H9 (cell line): ENCODE data around the gene RPL23. TPM values are rescaled to one million over a fixed set of nuclear protein-coding genes. Genes with fewer than 3 reads are reported as not detected.
A peak's percentile ranks its signal among the peaks of the same experiment; 100 is the strongest.

ENCODE experiments used
- DNase-seq: peaks from one replicate; pipeline ENCODE4 v3.0.0-alpha.2; 2017
- H2AFZ ChIP-seq: one replicate; pipeline ENCODE4 v1.6.1; 2013; ENCODE audit warnings: mild to moderate bottlenecking, low read length, control low read depth, moderate library complexity
- H2AK5ac ChIP-seq: 2 replicates; pipeline ENCODE4 v1.6.1; 2013; ENCODE audit warnings: low read length, control low read depth, mixed read lengths; ENCODE audit not compliant: insufficient read length
- H2BK120ac ChIP-seq: one replicate; pipeline ENCODE4 v1.6.1; 2013; ENCODE audit warnings: low read depth, mild to moderate bottlenecking, low read length, control low read depth, inconsistent platforms; ENCODE audit not compliant: poor library complexity, severe bottlenecking
- H2BK12ac ChIP-seq: 2 replicates; pipeline ENCODE4 v1.6.1; 2013; ENCODE audit warnings: low read length, control low read depth, mixed read lengths, low read depth; ENCODE audit not compliant: insufficient read length
- H2BK15ac ChIP-seq: 2 replicates; pipeline ENCODE4 v1.6.1; 2013; ENCODE audit warnings: low read depth, low read length, control low read depth
- H2BK20ac ChIP-seq: one replicate; pipeline ENCODE4 v1.6.1; 2013; ENCODE audit warnings: low read depth, mild to moderate bottlenecking, low read length, control low read depth, inconsistent platforms; ENCODE audit not compliant: poor library complexity, severe bottlenecking
- H2BK5ac ChIP-seq: 2 replicates; pipeline ENCODE4 v1.6.1; 2013; ENCODE audit warnings: low read length, control low read depth, mixed read lengths; ENCODE audit not compliant: insufficient read length
- H3K14ac ChIP-seq: 2 replicates; pipeline ENCODE4 v1.6.1; 2013; ENCODE audit warnings: low read length, control low read depth; ENCODE audit not compliant: insufficient read depth
- H3K18ac ChIP-seq: 2 replicates; pipeline ENCODE4 v1.6.1; 2013; ENCODE audit warnings: low read depth, mild to moderate bottlenecking, mixed read lengths, low read length, control low read depth; ENCODE audit not compliant: insufficient read length
- H3K23ac ChIP-seq: 2 replicates; pipeline ENCODE4 v1.6.1; 2013; ENCODE audit warnings: low read length, control low read depth, mixed read lengths, low read depth; ENCODE audit not compliant: insufficient read length
- H3K23me2 ChIP-seq: 2 replicates; pipeline ENCODE4 v1.6.1; 2013; ENCODE audit warnings: low read depth, mild to moderate bottlenecking, mixed read lengths, low read length, control low read depth; ENCODE audit not compliant: insufficient read length, poor library complexity, severe bottlenecking
- H3K27ac ChIP-seq: 2 replicates; pipeline ENCODE4 v1.5.1; 2013; ENCODE audit warnings: low read length, control low read depth, mixed read lengths, low read depth; ENCODE audit not compliant: insufficient read length
- H3K27me3 ChIP-seq: 2 replicates; pipeline ENCODE4 v1.6.1; 2013; ENCODE audit warnings: low read length, control low read depth, inconsistent platforms; ENCODE audit not compliant: insufficient read depth
- H3K4ac ChIP-seq: 2 replicates; pipeline ENCODE4 v1.6.1; 2013; ENCODE audit warnings: low read depth, mild to moderate bottlenecking, control low read depth, inconsistent platforms, low read length, moderate library complexity
- H3K4me1 ChIP-seq: 2 replicates; pipeline ENCODE4 v1.6.1; 2013; ENCODE audit warnings: low read length, control low read depth, inconsistent platforms; ENCODE audit not compliant: insufficient read depth
- H3K4me2 ChIP-seq: 2 replicates; pipeline ENCODE4 v1.6.1; 2013; ENCODE audit warnings: low read length, control low read depth, mixed read lengths; ENCODE audit not compliant: insufficient read length, insufficient read depth
- H3K56ac ChIP-seq: 2 replicates; pipeline ENCODE4 v1.6.1; 2013; ENCODE audit warnings: low read depth, mild to moderate bottlenecking, mixed read lengths, low read length, control low read depth; ENCODE audit not compliant: insufficient read length
- H3K79me1 ChIP-seq: 2 replicates; pipeline ENCODE4 v1.6.1; 2013; ENCODE audit warnings: low read depth, mild to moderate bottlenecking, moderate library complexity, low read length, control low read depth, inconsistent platforms; ENCODE audit not compliant: insufficient read depth, poor library complexity, severe bottlenecking
- H3K79me2 ChIP-seq: 2 replicates; pipeline ENCODE4 v1.6.1; 2013; ENCODE audit warnings: low read length, control low read depth, inconsistent platforms; ENCODE audit not compliant: insufficient read depth
- H3K9ac ChIP-seq: 2 replicates; pipeline ENCODE4 v1.6.1; 2013; ENCODE audit warnings: low read length, control low read depth, mixed read lengths; ENCODE audit not compliant: insufficient read length; ENCODE audit errors: extremely low read depth
- H3K9me3 ChIP-seq: one replicate; pipeline ENCODE4 v1.6.1; 2013; ENCODE audit warnings: low read depth, low read length, inconsistent platforms; ENCODE audit not compliant: control insufficient read depth
- H3T11ph ChIP-seq: one replicate; pipeline ENCODE4 v1.6.1; 2013; ENCODE audit warnings: mild to moderate bottlenecking, low read length, control low read depth, inconsistent platforms
- H4K20me1 ChIP-seq: one replicate; pipeline ENCODE4 v1.6.1; 2013; ENCODE audit not compliant: control insufficient read depth, insufficient read length, insufficient read depth
- H4K5ac ChIP-seq: 2 replicates; pipeline ENCODE4 v1.6.1; 2013; ENCODE audit warnings: low read depth, mild to moderate bottlenecking, mixed read lengths, low read length, control low read depth; ENCODE audit not compliant: insufficient read length
- H4K8ac ChIP-seq: replicated peaks from 2 replicates; pipeline ENCODE4 v1.6.1; 2013; ENCODE audit warnings: low read length, control low read depth, mixed read lengths, low read depth; ENCODE audit not compliant: insufficient read length
- H4K91ac ChIP-seq: 2 replicates; pipeline ENCODE4 v1.6.1; 2013; ENCODE audit warnings: low read depth, mild to moderate bottlenecking, moderate library complexity, mixed read lengths, low read length, control low read depth; ENCODE audit not compliant: insufficient read length
- H3K27ac Mint-ChIP-seq, 3 experiments: 2 replicates in 2 of 3; 3 replicates in 1 of 3; pipeline ENCODE4 v1.8.0; 2020 to 2021; ENCODE audit warnings: mixed read lengths in 3 of 3, mild to moderate bottlenecking in 1 of 3, moderate library complexity in 1 of 3
- H3K27me3 Mint-ChIP-seq: 2 replicates; pipeline ENCODE4 v1.8.0; 2021; ENCODE audit warnings: low read depth, mild to moderate bottlenecking, moderate library complexity, mixed read lengths
- H3K36me3 Mint-ChIP-seq, 3 experiments: 2 replicates in 2 of 3; 3 replicates in 1 of 3; pipeline ENCODE4 v1.8.0; 2020 to 2021; ENCODE audit warnings: low read depth in 3 of 3, mixed read lengths in 3 of 3; ENCODE audit not compliant: insufficient read depth in 1 of 3
- H3K4me1 Mint-ChIP-seq, 2 experiments: 2 replicates each; pipeline ENCODE4 v1.8.0; 2020; ENCODE audit warnings: mixed read lengths in 2 of 2
- H3K4me3 Mint-ChIP-seq, 2 experiments: 2 replicates in 1 of 2; 3 replicates in 1 of 2; pipeline ENCODE4 v1.8.0; 2020 to 2021; ENCODE audit warnings: mild to moderate bottlenecking in 2 of 2, mixed read lengths in 2 of 2, moderate library complexity in 1 of 2
- H3K9me3 Mint-ChIP-seq, 2 experiments: 2 replicates in 1 of 2; 3 replicates in 1 of 2; pipeline ENCODE4 v1.8.0; 2020; ENCODE audit warnings: mild to moderate bottlenecking in 2 of 2, mixed read lengths in 2 of 2, moderate library complexity in 1 of 2
- WGBS: extraction: QIAGEN DNeasy Blood & Tissue Kit; methylation state at CpG from one replicate; pipeline ENCODE4 v1.1.7; 2013; ENCODE audit warnings: missing lambda C conversion rate, low lambda C conversion rate, mixed read lengths; ENCODE audit not compliant: insufficient read length; ENCODE audit errors: extremely low coverage; 5-methylcytosine and 5-hydroxymethylcytosine counted together
- total RNA-seq: library from RNA; stranded (reverse); gene quantifications from 2 replicates; pipeline ENCODE4 v1.2.1, GENCODE V29; 2021
- TF ChIP-seq, protein P1 (sequence below): fragments of 200-600 bp; sonication (generic); conservative IDR thresholded peaks from 3 replicates; pipeline ENCODE4 v1.8.0; 2021; ENCODE audit warnings: antibody characterized with exemption, mild to moderate bottlenecking

RPL23 gene
- total RNA-seq, 1 experiment from 2014 or later, result 2,084 TPM

GRCh38 chr17:38868817-38869525 lies 15.4 kb upstream of the RPL23 start:
- Histone ChIP-seq H2BK15ac (no peak overlapping the region), H3K4me1 (no peaks in the 10 kb centered on the region; the same call in 1 of the 2 replicates), H4K5ac (no peak overlapping the region), H3K27ac (no peak overlapping the region), H3K79me2 (peaks cover 29% of the 10 kb centered on the region; the same call in 1 of the 2 replicates), H3K9me3 (no peaks in the 10 kb centered on the region), H3K4me2 (peak overlapping the region; percentile 94), H3K4ac (no peak overlapping the region), H3K23ac (no peak overlapping the region), H4K8ac (no peak overlapping the region), H3K27me3 (no peaks in the 10 kb centered on the region), H2BK5ac (no peak overlapping the region), H3K79me1 (no peaks in the 10 kb centered on the region), H2BK120ac (no peak overlapping the region), H4K20me1 (peaks cover 2% of the 10 kb centered on the region), H2AFZ (no peak overlapping the region), H2BK12ac (no peak overlapping the region), H3K9ac (peak overlapping the region; percentile 59), H4K91ac (no peak overlapping the region), H3K14ac (peak overlapping the region; percentile 86; the same call in 1 of the 2 replicates), H3T11ph (no peak overlapping the region), H2BK20ac (no peak overlapping the region), H3K23me2 (peaks cover 22% of the 10 kb centered on the region), H2AK5ac (no peak overlapping the region), H3K18ac (peak overlapping the region; percentile 77), H3K56ac (no peak overlapping the region)
- WGBS, result no CpG with 5 or more reads among the region's 26 CpGs
- Mint-ChIP-seq H3K4me3 (peak overlapping the region; percentile 98 to 99), H3K9me3 (peaks cover 3 to 8% of the 10 kb centered on the region in 2 experiments; a peak in 2 of 5 replicates), H3K27me3 (peaks cover 3% of the 10 kb centered on the region; the same call in 1 of the 2 replicates), H3K4me1 (peaks cover 26 to 38% of the 10 kb centered on the region in 2 experiments), H3K36me3 (peaks cover 0 to 7% (median 2%) of the 10 kb centered on the region in 3 experiments; a peak in 4 of 7 replicates), H3K27ac (peak overlapping the region; percentile 96 to 99 (median 97))
- TF ChIP-seq, protein P1, sequence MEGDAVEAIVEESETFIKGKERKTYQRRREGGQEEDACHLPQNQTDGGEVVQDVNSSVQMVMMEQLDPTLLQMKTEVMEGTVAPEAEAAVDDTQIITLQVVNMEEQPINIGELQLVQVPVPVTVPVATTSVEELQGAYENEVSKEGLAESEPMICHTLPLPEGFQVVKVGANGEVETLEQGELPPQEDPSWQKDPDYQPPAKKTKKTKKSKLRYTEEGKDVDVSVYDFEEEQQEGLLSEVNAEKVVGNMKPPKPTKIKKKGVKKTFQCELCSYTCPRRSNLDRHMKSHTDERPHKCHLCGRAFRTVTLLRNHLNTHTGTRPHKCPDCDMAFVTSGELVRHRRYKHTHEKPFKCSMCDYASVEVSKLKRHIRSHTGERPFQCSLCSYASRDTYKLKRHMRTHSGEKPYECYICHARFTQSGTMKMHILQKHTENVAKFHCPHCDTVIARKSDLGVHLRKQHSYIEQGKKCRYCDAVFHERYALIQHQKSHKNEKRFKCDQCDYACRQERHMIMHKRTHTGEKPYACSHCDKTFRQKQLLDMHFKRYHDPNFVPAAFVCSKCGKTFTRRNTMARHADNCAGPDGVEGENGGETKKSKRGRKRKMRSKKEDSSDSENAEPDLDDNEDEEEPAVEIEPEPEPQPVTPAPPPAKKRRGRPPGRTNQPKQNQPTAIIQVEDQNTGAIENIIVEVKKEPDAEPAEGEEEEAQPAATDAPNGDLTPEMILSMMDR, result peak; percentile 33; the same call in 1 of the 3 replicates
- peak; percentile 96 for DNase-seq
